ENCODE results near the gene RAD51AP2.

The RAD51AP2 gene

GRCh38 chr2:17547737-17548136 is 29.5 kb upstream of the RAD51AP2 start:
- H3K4me3 ChIP-seq (ENCODE audit: control insufficient read depth, low read depth, low read length): no peak overlapping the region
- no peak for DNase-seq (ENCODE audit: low read depth)
- no peak for TF ChIP-seq CTCF (IDR thresholded peaks at IDR 0.05; ENCODE audit: control insufficient read depth, insufficient read depth, low read depth, low read length, missing control alignments)

DNA sequence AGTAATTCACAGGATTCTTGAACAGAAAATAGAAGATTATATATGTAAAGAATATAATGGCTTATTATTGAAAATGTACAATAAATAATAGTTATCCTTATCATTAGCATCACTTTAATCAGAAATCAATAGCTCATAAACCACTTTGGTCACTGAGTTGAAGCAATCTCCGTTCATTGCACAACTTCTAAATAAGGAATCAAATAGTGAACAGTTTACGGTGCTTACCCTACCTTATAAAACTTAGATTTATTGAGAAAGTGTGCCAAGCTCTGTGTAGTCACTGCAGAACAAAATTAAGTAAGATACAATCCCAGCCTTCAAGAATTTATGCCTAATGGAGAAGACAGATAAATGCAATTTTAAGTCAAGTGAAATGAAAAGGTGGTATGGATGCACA is 29.0 kb upstream of the RAD51AP2 start:
- no peak overlapping the region for H3K4me3 ChIP-seq (ENCODE audit: control insufficient read depth, low read depth, low read length)
- DNase-seq (ENCODE audit: low read depth): no peak
- no peak for TF ChIP-seq CTCF (IDR thresholded peaks at IDR 0.05; ENCODE audit: control insufficient read depth, insufficient read depth, low read depth, low read length, missing control alignments)

GRCh38 chr2:17545680-17546613 is 27.7 kb upstream of the RAD51AP2 start:
- no peak overlapping the region for H3K4me3 ChIP-seq (ENCODE audit: control insufficient read depth, low read depth, low read length)
- TF ChIP-seq CTCF (IDR thresholded peaks at IDR 0.05; ENCODE audit: control insufficient read depth, insufficient read depth, low read depth, low read length, missing control alignments): no peak
- DNase-seq (ENCODE audit: low read depth): no peak

DNA sequence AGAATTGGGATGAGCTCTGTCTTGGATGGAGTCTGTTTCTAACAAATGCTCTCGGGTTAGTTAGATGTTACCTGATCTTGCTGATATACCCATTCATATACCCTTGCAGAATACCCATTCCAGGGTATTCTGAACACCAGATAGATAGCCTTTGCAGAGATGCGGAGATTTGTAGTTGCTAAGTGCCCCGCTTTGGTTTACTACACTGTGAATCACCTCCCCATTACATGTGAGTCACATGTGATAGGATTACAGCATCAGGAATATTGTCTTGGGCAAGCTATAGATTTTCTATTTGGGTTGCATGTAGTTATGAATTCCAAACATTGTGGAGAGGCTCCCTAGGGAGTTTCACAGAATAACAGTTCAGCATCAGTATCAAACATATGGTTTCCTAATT is 26.0 kb upstream of the RAD51AP2 start:
- no peak for DNase-seq (ENCODE audit: low read depth)
- no peak overlapping the region for H3K4me3 ChIP-seq (ENCODE audit: control insufficient read depth, low read depth, low read length)

GRCh38 chr2:17543848-17544247 is 25.6 kb upstream of the RAD51AP2 start:
- DNase-seq (ENCODE audit: low read depth): no peak
- no peak overlapping the region for H3K4me3 ChIP-seq (ENCODE audit: control insufficient read depth, low read depth, low read length)
- no peak for TF ChIP-seq CTCF (IDR thresholded peaks at IDR 0.05; ENCODE audit: control insufficient read depth, insufficient read depth, low read depth, low read length, missing control alignments)

More for the DNA sequence above, 26.0 kb upstream of the RAD51AP2 start:
- TF ChIP-seq CTCF (IDR thresholded peaks at IDR 0.05; ENCODE audit: control insufficient read depth, insufficient read depth, low read depth, low read length, missing control alignments): no peak

- no peak for DNase-seq (ENCODE audit: low read depth)
- TF ChIP-seq CTCF (IDR thresholded peaks at IDR 0.05; ENCODE audit: control insufficient read depth, insufficient read depth, low read depth, low read length, missing control alignments): no peak
- no peak overlapping the region for H3K4me3 ChIP-seq (ENCODE audit: control insufficient read depth, low read depth, low read length)
Measured at GRCh38 chr2:17543131-17543660, 25.0 kb upstream of the RAD51AP2 start.
